Lower lobe of right lung (tissue), 2 donors: ENCODE results near the gene CYP26A1. TPM values are rescaled to one million over a fixed set of nuclear protein-coding genes. Genes with fewer than 3 reads are reported as not detected.

Experiments
- ATAC-seq, 2 donors: fragments of 200-7000 bp; cut with Tn5 transposase; one replicate each; pipeline ENCODE4 v1.9.1; 2020 to 2022; ENCODE audit warnings: mild to moderate bottlenecking in 2 of 2, moderate library complexity in 2 of 2
- DNase-seq: peaks from one replicate; pipeline ENCODE4 v3.0.0-alpha.2; 2020
- H3K27ac ChIP-seq: fragments of 200-600 bp; one replicate; pipeline ENCODE4 v1.8.0; 2022
- H3K27me3 ChIP-seq: fragments of 200-600 bp; one replicate; pipeline ENCODE4 v1.8.0; 2022; ENCODE audit warnings: low read depth
- H3K36me3 ChIP-seq: fragments of 200-600 bp; one replicate; pipeline ENCODE4 v1.8.0; 2022; ENCODE audit warnings: mild to moderate bottlenecking
- H3K4me1 ChIP-seq: fragments of 200-600 bp; one replicate; pipeline ENCODE4 v1.8.0; 2022
- H3K4me3 ChIP-seq: fragments of 200-600 bp; one replicate; pipeline ENCODE4 v1.8.0; 2022; ENCODE audit warnings: mild to moderate bottlenecking
- H3K9me3 ChIP-seq: fragments of 200-600 bp; one replicate; pipeline ENCODE4 v1.8.0; 2022
- CTCF ChIP-seq: fragments of 200-600 bp; IDR thresholded peaks from one replicate; pipeline ENCODE4 v1.8.0; 2022; ENCODE audit warnings: antibody characterized with exemption, mild to moderate bottlenecking
- intact Hi-C: fragments of 100-400 bp; cut with DNase I; formaldehyde crosslinking; loops from one replicate; pipeline ENCODE4 v1.11.0; 2022
- total RNA-seq: library from RNA; stranded (reverse); fragmentation: NEBNext Ultra II Directional; extraction: Animal tissue kit (Norgen Biotek cat#: 25700); gene quantifications from one replicate; pipeline ENCODE4 v1.2.1, GENCODE V29; 2021
- donor health status: DM: no; HTN: yes; CAD: no; lungs with severe emphysema.

The CYP26A1 gene
- total RNA-seq, 1 donor from 2014 or later = not detected

DNA sequence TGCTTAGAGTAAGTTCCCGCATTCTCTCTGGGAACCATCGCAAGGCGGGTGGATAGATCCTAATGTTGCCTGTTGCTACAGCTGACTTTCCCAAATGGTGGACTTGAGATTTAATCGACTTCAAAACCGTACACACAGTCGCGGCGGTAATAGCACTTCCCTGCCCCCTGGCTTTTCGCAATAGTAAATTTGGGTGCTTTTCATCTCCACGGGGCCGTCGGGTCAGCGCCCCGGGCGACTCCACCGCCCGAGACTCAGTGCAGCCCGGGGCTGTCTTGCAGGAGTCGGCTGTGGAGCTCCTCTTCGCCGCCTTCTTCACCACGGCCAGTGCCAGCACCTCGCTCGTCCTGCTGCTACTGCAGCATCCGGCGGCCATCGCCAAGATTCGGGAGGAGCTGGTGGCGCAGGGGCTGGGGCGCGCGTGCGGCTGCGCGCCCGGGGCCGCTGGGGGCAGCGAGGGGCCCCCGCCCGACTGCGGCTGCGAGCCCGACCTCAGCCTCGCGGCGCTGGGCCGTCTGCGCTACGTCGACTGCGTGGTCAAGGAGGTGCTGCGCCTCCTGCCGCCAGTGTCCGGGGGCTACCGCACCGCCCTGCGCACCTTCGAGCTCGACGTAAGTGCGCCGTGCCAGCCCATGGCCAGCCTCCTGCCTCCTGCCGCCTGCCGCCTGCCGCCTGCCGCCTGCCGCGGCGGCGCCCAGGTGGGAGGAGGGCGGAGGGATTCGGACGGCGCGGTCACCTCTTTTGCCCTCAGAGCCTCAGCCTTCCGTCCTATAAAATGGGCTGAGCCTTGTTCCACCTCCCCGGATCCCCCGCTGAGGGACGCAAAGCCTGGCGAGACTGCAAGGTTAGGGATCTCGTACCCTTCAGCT lies 7.8 kb upstream of the CYP26A1 start:
- no peak for ATAC-seq
- Histone ChIP-seq H3K36me3 (no peaks in the 10 kb centered on the region), H3K27me3 (peaks cover 93% of the 10 kb centered on the region), H3K27ac (no peak overlapping the region), H3K4me3 (no peak overlapping the region), H3K9me3 (no peaks in the 10 kb centered on the region), H3K4me1 (peaks cover 32% of the 10 kb centered on the region)
- intact Hi-C loops = no loop called here
- no peak for TF ChIP-seq CTCF
- no peak for DNase-seq

GRCh38 chr10:93066544-93066913 lies 7.2 kb upstream of the CYP26A1 start:
- no peak for DNase-seq
- Histone ChIP-seq H3K4me3 (no peak overlapping the region), H3K27ac (no peak overlapping the region), H3K9me3 (no peaks in the 10 kb centered on the region), H3K36me3 (no peaks in the 10 kb centered on the region), H3K4me1 (peaks cover 27% of the 10 kb centered on the region), H3K27me3 (peaks cover 87% of the 10 kb centered on the region)
- TF ChIP-seq CTCF = no peak
- intact Hi-C loops = no loop called here
- no peak for ATAC-seq

- ATAC-seq (no peak), DNase-seq (no peak)
- intact Hi-C loops = no loop called here
- H3K9me3 ChIP-seq = no peaks in the 10 kb centered on the region
- H3K36me3 ChIP-seq = no peaks in the 10 kb centered on the region
- no peak overlapping the region for H3K27ac ChIP-seq
- H3K4me3 ChIP-seq = no peak overlapping the region
- TF ChIP-seq CTCF = no peak
- H3K4me1 ChIP-seq = peaks cover 27% of the 10 kb centered on the region
- H3K27me3 ChIP-seq = peaks cover 86% of the 10 kb centered on the region
Measured at GRCh38 chr10:93067443-93068365, 6.0 kb upstream of the CYP26A1 start.

DNA sequence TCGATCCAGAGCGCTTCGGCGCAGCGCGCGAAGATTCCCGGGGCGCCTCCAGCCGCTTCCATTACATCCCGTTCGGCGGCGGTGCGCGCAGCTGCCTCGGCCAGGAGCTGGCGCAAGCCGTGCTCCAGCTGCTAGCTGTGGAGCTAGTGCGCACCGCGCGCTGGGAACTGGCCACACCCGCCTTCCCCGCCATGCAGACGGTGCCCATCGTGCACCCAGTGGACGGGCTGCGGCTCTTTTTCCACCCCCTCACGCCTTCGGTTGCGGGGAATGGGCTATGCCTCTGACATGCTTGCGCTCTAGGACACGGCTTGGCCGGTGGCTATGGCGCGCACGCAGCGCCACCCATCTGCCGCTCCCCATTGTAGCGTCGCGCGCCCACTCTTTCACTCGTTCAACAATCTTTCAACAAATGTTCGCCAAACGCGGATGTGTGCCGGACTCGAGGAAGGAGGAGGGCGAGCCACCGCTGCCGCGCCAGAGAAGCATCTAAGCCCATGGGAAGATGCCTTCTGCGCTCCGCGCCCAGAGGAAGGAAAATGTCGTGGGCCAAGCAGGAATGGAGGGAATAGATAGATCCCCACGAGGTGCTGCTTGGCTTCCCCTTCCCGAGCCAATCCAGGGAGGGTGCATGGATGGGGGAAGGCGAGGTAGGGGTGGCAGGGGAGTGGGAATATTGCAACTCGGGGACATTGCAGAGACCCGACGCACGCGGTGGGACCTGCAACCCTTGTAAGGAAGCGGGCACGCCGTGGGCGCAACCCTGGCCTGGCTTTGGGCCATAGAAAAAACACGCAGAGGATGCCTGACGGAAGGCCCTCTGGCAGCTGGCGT lies 5.1 kb upstream of the CYP26A1 start:
- no peak for TF ChIP-seq CTCF
- DNase-seq (no peak), ATAC-seq (no peak)
- Histone ChIP-seq H3K36me3 (no peaks in the 10 kb centered on the region), H3K4me3 (no peak overlapping the region), H3K27ac (no peak overlapping the region), H3K9me3 (no peaks in the 10 kb centered on the region), H3K4me1 (peaks cover 32% of the 10 kb centered on the region), H3K27me3 (peaks cover 87% of the 10 kb centered on the region)
- intact Hi-C loops = no loop called here

DNA sequence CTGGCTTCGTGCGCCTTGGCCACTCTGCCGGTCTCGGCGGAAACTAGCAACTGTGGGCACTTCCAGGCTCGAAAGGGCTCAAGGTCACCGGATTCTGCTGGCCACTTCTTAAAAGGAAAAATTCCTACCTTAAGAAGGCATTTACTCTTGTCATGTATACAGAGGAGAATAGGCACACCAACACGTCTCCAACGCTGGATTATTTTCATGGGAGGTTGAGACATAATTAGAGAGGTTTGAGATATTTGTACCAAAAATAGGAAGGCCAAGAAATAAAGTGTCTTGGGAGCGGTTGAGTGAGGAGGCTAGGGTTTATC lies 4.5 kb upstream of the CYP26A1 start:
- Histone ChIP-seq H3K36me3 (no peaks in the 10 kb centered on the region), H3K4me1 (peaks cover 38% of the 10 kb centered on the region), H3K27me3 (peaks cover 87% of the 10 kb centered on the region), H3K9me3 (no peaks in the 10 kb centered on the region), H3K27ac (no peak overlapping the region), H3K4me3 (no peak overlapping the region)
- no peak for TF ChIP-seq CTCF
- no peak for DNase-seq
- ATAC-seq = no peak
- intact Hi-C loops = no loop called here
